RWPE2 (cell line): ENCODE data around the gene CBLC.

ENCODE experiments used
- ATAC-seq: fragments of 200-7000 bp; cut with Tn5 transposase; 3 replicates; pipeline ENCODE4 v1.9.1; 2021; ENCODE audit warnings: low read depth
- DNase-seq: peaks from one replicate; pipeline ENCODE4 v3.0.0-alpha.2; 2020; ENCODE audit warnings: low spot score
- H3K27ac ChIP-seq: fragments of 450-650 bp; 2 replicates; pipeline ENCODE4 v1.5.1; 2017; ENCODE audit warnings: mild to moderate bottlenecking; ENCODE audit not compliant: poor library complexity, severe bottlenecking
- H3K27me3 ChIP-seq: fragments of 250-450 bp; sonication (Bioruptor Pico); 2 replicates; pipeline ENCODE4 v1.5.1; 2021; ENCODE audit warnings: mild to moderate bottlenecking, moderate library complexity; ENCODE audit not compliant: insufficient read depth, poor library complexity, severe bottlenecking
- H3K36me3 ChIP-seq: fragments of 250-450 bp; sonication (Bioruptor Pico); 2 replicates; pipeline ENCODE4 v1.5.1; 2020; ENCODE audit warnings: low read depth, mild to moderate bottlenecking, moderate library complexity
- H3K4me1 ChIP-seq: fragments of 250-450 bp; sonication (Bioruptor Pico); 2 replicates; pipeline ENCODE4 v1.5.1; 2021; ENCODE audit warnings: mild to moderate bottlenecking, moderate library complexity; ENCODE audit not compliant: insufficient read depth, poor library complexity, severe bottlenecking
- H3K4me3 ChIP-seq: fragments of 250-450 bp; sonication (Bioruptor Pico); 2 replicates; pipeline ENCODE4 v1.5.1; 2021; ENCODE audit warnings: mild to moderate bottlenecking, moderate library complexity; ENCODE audit not compliant: severe bottlenecking
- H3K9me3 ChIP-seq: fragments of 250-450 bp; sonication (Bioruptor Pico); 2 replicates; pipeline ENCODE4 v1.5.1; 2021; ENCODE audit warnings: mild to moderate bottlenecking, moderate library complexity; ENCODE audit not compliant: severe bottlenecking
- TF ChIP-seq, protein P1 (sequence below): fragments of 450-650 bp; IDR thresholded peaks from one replicate; pipeline ENCODE4 v1.5.1; 2017; ENCODE audit warnings: mild to moderate bottlenecking, moderate library complexity; ENCODE audit not compliant: poor library complexity, severe bottlenecking

CBLC gene

DNA sequence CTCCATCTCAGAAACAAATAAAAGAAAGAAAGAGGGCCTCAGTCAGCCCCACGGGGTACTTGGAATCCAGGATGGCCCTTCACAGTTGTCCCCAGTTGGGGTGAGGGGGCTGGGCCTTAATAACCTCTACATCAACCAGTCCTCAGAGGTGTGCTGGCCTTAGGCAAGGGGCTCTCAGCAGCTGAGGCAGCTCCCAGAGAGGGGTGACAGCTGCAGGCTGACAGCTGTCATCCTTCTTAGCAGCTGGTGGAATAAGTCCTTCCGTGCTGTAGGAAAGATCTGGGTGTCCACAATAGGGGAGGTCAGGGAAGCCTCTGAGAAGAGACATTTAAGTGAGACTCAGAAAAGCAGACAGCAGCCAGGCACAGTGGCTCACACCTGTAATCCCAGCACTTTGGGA, 38.6 kb downstream of the CBLC start:
- Histone ChIP-seq H3K27me3 (no peaks in the 10 kb centered on the region), H3K9me3 (no peaks in the 10 kb centered on the region), H3K36me3 (peaks cover 33% of the 10 kb centered on the region), H3K4me3 (no peak overlapping the region), H3K27ac (no peak overlapping the region), H3K4me1 (no peaks in the 10 kb centered on the region)
- ATAC-seq: no peak
- TF ChIP-seq, protein P1, sequence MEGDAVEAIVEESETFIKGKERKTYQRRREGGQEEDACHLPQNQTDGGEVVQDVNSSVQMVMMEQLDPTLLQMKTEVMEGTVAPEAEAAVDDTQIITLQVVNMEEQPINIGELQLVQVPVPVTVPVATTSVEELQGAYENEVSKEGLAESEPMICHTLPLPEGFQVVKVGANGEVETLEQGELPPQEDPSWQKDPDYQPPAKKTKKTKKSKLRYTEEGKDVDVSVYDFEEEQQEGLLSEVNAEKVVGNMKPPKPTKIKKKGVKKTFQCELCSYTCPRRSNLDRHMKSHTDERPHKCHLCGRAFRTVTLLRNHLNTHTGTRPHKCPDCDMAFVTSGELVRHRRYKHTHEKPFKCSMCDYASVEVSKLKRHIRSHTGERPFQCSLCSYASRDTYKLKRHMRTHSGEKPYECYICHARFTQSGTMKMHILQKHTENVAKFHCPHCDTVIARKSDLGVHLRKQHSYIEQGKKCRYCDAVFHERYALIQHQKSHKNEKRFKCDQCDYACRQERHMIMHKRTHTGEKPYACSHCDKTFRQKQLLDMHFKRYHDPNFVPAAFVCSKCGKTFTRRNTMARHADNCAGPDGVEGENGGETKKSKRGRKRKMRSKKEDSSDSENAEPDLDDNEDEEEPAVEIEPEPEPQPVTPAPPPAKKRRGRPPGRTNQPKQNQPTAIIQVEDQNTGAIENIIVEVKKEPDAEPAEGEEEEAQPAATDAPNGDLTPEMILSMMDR: no peak
- no peak for DNase-seq

DNA sequence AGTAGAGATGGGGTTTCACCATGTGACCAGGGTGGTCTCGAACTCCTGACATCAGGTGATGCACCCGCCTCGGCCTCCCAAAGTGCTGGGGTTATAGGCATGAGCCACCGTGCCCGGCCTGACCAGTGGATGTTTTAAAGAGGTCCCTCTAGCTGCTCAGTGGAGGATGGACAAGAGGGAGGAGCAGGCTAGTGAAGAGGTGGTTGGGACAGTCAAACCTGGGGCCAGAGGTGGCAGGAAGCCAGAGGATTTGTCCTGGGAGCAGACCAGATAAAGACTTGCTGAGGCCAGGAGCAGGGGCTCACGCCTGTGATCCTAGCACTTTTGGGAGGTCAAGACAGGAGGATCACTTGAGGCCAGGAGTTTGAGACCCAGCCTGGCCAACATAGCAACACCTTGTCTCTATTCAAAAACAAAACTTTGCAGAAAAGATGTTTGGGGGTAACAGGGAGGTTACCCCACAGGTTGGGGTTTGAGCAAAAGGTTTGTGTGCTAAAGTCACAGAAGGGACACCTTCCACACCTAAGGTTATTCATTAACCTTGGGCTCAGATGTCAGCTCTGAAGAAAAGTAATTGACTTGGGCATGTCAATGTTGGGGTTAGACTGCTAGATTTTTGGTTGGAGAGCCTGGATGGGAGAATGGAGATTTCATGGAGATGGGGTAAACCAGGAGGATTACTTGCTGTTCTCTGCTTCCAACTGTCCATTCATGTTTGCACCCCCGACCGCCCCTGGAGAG, 40.2 kb downstream of the CBLC start:
- Histone ChIP-seq H3K9me3 (no peaks in the 10 kb centered on the region), H3K36me3 (peaks cover 20% of the 10 kb centered on the region), H3K27ac (no peak overlapping the region), H3K4me3 (no peak overlapping the region), H3K27me3 (no peaks in the 10 kb centered on the region), H3K4me1 (no peaks in the 10 kb centered on the region)
- ATAC-seq: no peak
- TF ChIP-seq, protein P1: no peak
- no peak for DNase-seq

DNA sequence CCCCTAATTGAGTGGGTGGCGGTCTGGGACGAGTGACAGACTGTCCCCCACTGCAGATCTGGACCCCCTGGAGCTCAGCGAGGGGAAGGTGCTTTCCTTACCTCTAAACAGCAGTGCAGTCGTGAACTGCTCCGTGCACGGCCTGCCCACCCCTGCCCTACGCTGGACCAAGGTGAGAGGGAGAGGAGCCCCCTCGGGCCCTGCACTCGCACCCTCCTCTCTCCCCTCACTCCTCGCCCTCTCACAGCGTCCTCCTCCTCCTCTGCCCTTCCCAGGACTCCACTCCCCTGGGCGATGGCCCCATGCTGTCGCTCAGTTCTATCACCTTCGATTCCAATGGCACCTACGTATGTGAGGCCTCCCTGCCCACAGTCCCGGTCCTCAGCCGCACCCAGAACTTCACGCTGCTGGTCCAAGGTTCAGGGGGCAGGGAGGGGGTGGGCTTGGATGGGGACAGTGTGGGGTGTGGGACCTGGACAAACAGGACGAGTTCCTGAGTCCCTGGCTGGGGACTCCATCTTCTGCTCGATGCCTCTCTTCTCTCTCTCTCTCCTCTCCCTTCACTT, 40.9 kb downstream of the CBLC start:
- TF ChIP-seq, protein P1: no peak
- H3K4me3 ChIP-seq: no peak overlapping the region
- no peaks in the 10 kb centered on the region for H3K27me3 ChIP-seq
- no peak for DNase-seq
- no peak for ATAC-seq
- H3K36me3 ChIP-seq: peaks cover 14% of the 10 kb centered on the region
- H3K9me3 ChIP-seq: no peaks in the 10 kb centered on the region
- H3K4me1 ChIP-seq: no peaks in the 10 kb centered on the region
- no peak overlapping the region for H3K27ac ChIP-seq

DNA sequence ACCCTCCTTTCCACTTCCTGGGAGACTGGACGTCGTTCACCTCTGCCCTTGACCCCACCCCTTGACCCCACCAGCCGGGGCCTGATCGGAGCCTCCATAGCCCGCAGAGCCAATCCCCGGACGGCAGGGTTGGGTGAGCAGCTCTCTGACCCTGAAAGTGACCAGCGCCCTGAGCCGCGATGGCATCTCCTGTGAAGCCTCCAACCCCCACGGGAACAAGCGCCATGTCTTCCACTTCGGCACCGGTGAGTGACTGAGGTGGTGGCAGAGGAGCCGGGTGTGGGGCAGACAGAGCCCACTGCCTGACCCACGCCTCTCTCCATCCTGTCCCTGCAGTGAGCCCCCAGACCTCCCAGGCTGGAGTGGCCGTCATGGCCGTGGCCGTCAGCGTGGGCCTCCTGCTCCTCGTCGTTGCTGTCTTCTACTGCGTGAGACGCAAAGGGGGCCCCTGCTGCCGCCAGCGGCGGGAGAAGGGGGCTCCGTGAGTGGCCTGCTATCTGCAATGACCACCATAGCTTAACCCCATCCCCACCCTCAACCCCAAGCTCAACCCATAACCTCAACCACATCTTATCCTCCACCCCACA, 41.6 kb downstream of the CBLC start:
- Histone ChIP-seq H3K36me3 (peaks cover 7% of the 10 kb centered on the region; the same call in 1 of the 2 replicates), H3K27me3 (no peaks in the 10 kb centered on the region), H3K27ac (no peak overlapping the region), H3K9me3 (no peaks in the 10 kb centered on the region), H3K4me3 (no peak overlapping the region), H3K4me1 (no peaks in the 10 kb centered on the region)
- TF ChIP-seq, protein P1: no peak
- DNase-seq (no peak), ATAC-seq (no peak)
